Measurements from ENCODE around the gene SYTL3. TPM values are rescaled to one million over a fixed set of nuclear protein-coding genes. Genes with fewer than 3 reads are reported as not detected.

Gene SYTL3
- total and polyA plus RNA-seq, 10 of the 15 experiments (the other 5 are each of a cell fraction or from before 2014, with no cell fraction given), result 3.3 to 12.1 (median 6.9) TPM

DNA sequence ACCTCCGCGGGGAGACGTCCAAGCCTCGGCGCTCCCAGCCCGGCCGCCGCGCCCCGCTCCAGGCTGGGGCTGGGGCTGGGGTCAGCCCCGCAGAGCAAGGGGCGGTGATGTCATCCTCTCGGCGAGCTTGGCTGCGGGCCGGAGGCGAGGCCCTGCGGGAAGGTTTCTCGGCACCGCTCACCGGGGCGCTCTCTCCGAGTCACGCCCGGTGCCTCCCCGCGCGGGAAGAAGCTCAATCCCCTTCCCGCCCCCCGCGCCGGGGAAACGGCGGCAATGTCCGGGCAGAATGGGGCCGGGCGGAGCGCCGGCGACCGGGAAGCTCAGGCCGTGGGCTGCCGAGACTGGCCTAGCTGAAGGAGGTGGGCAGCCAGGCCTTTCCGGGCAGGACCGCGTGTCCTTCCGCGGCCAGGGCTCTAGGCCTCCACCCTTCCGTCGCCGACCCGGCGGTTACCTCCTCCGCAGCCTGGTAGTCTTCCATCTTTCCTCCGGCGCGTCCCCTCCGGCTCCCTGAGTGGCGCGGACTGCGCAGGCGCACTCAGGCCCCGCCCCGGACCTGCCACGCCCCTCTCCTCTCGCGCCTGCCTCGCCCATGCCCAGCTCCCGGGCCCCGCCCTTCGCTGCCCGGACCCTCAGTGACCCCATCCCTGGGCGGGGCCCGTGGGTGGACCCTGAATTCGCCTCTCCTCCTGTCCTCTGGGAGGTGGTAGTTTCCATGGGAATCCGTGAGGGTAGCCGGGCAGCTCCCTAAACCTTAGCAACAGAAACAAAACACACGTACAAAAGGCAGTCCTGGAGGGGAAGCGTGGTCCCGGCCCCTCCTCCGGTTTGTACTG is 5.4 kb upstream of the SYTL3 start, which contains the start of gene DYNLT1 (continued):
- TF ChIP-seq CREM (IDR thresholded peaks at IDR 0.05; ENCODE audit: low read depth), result no peak
- no peak for TF ChIP-seq E2F8 (IDR thresholded peaks at IDR 0.05; ENCODE audit: low read depth, partially characterized antibody)
- peak; percentile 71; the same call in 1 of the 2 replicates for TF ChIP-seq SIN3A (IDR thresholded peaks at IDR 0.05; ENCODE audit: low read depth, low read length)
- TF ChIP-seq ZNF592 (IDR thresholded peaks at IDR 0.05), result no peak
- TF ChIP-seq RFX5 (IDR thresholded peaks at IDR 0.05; ENCODE audit: low read depth, low read length), result no peak
- TF ChIP-seq FOXM1 (IDR thresholded peaks at IDR 0.05; ENCODE audit: low read depth, low read length), result no peak
- TF ChIP-seq HDGF (IDR thresholded peaks at IDR 0.05), result peak; percentile 59; the same call in 1 of the 2 replicates
- no peak for TF ChIP-seq BCL11A (IDR thresholded peaks at IDR 0.05; ENCODE audit: low read depth, low read length)
- TF ChIP-seq ESRRA (IDR thresholded peaks at IDR 0.05; ENCODE audit: low read length), result no peak
- TF ChIP-seq, protein P1, sequence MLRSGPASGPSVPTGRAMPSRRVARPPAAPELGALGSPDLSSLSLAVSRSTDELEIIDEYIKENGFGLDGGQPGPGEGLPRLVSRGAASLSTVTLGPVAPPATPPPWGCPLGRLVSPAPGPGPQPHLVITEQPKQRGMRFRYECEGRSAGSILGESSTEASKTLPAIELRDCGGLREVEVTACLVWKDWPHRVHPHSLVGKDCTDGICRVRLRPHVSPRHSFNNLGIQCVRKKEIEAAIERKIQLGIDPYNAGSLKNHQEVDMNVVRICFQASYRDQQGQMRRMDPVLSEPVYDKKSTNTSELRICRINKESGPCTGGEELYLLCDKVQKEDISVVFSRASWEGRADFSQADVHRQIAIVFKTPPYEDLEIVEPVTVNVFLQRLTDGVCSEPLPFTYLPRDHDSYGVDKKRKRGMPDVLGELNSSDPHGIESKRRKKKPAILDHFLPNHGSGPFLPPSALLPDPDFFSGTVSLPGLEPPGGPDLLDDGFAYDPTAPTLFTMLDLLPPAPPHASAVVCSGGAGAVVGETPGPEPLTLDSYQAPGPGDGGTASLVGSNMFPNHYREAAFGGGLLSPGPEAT (IDR thresholded peaks at IDR 0.05; ENCODE audit: low read depth), result 0 out of 2 replicates have a peak, but pooled peaks have one; percentile 53
- TF ChIP-seq MTA3 (IDR thresholded peaks at IDR 0.05; ENCODE audit: borderline replicate concordance, low read length), result no peak
- TF ChIP-seq HDAC2 (IDR thresholded peaks at IDR 0.05), result no peak
- no peak for TF ChIP-seq JUND (IDR thresholded peaks at IDR 0.05; ENCODE audit: low read depth, low read length)
- TF ChIP-seq CBFB (IDR thresholded peaks at IDR 0.05; ENCODE audit: low read depth), result 0 out of 2 replicates have a peak, but pooled peaks have one; percentile 17
- TF ChIP-seq NFXL1 (IDR thresholded peaks at IDR 0.05; ENCODE audit: borderline replicate concordance), result no peak
- no peak; the same call in 1 of the 2 replicates for TF ChIP-seq NBN (IDR thresholded peaks at IDR 0.05)
- no peak for TF ChIP-seq ZSCAN29 (IDR thresholded peaks at IDR 0.05)
- TF ChIP-seq IRF4 (IDR thresholded peaks at IDR 0.05; ENCODE audit: low read depth, low read length), result no peak
- TF ChIP-seq ZBTB11 (CRISPR knock-in tag; IDR thresholded peaks at IDR 0.05), result no peak

Measured in GM12878 (cell line).